ENCODE measurements around the gene ATAT1. TPM values are rescaled to one million over a fixed set of nuclear protein-coding genes. Genes with fewer than 3 reads are reported as not detected.

Gene ATAT1
- total RNA-seq, 1 experiment from 2014 or later, result 6.1 TPM

DNA sequence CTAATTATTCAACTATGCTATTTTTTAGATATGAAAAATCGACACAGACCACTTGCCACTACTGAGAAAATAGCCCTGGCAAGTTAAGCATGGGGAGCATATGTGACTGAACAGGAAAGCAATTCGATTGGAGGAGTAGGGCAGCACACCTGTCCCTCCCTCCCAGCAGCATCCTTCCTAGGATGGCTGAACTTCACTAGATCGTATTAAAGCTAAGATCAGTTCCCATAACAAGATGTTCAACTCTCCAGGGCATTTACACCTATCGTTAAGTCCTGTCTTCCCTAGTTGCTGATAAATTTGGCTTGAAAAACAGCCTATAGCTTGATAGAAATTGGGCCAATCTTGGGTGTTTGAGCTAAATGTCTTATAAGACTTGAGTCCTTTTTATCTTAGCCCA is 16.6 kb upstream of the ATAT1 start:
- no peak overlapping the region for H2AFZ ChIP-seq (ENCODE audit: low read length)
- intact Hi-C loops (cut with micrococcal nuclease), result no loop called here
- no TSS peak for BruUV-seq (replicated peaks)
- no peak overlapping the region for H3K27ac ChIP-seq (ENCODE audit: low read length)
- H3K79me2 ChIP-seq (ENCODE audit: low read length), result peaks cover 40% of the 10 kb centered on the region
- ChIA-PET CTCF (interaction anchor here (0.5 to 0.6 kb wide), 2 partner anchors 12 to 284 kb away, joined by 3 read pairs; no protein-coding TSS in a partner anchor), POLR2A (ENCODE audit: unreplicated experiment) (interaction anchor here (0.6 kb wide), 1 partner anchor 16 kb away, joined by 3 read pairs; no protein-coding TSS in a partner anchor)
- H3K9me2 ChIP-seq (replicated peaks; ENCODE audit: low read length), result no peaks in the 10 kb centered on the region
- TF ChIP-seq EZH2phosphoT487 (IDR thresholded peaks at IDR 0.05; ENCODE audit: borderline replicate concordance, low read length) (no peak), EZH2 (IDR thresholded peaks at IDR 0.05; ENCODE audit: low read length, unreplicated experiment) (no peak)
- TF ChIP-seq, protein P1, sequence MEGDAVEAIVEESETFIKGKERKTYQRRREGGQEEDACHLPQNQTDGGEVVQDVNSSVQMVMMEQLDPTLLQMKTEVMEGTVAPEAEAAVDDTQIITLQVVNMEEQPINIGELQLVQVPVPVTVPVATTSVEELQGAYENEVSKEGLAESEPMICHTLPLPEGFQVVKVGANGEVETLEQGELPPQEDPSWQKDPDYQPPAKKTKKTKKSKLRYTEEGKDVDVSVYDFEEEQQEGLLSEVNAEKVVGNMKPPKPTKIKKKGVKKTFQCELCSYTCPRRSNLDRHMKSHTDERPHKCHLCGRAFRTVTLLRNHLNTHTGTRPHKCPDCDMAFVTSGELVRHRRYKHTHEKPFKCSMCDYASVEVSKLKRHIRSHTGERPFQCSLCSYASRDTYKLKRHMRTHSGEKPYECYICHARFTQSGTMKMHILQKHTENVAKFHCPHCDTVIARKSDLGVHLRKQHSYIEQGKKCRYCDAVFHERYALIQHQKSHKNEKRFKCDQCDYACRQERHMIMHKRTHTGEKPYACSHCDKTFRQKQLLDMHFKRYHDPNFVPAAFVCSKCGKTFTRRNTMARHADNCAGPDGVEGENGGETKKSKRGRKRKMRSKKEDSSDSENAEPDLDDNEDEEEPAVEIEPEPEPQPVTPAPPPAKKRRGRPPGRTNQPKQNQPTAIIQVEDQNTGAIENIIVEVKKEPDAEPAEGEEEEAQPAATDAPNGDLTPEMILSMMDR (conservative IDR thresholded peaks at IDR 0.05; ENCODE audit: low read depth, low read length), result no peak
- H3K27me3 ChIP-seq (ENCODE audit: low read length), result no peaks in the 10 kb centered on the region
- H3F3A ChIP-seq (ENCODE audit: low read length, unreplicated experiment), result peaks cover 11% of the 10 kb centered on the region
- peaks cover 49% of the 10 kb centered on the region for H3K36me3 ChIP-seq (ENCODE audit: low read depth, low read length)
- peaks cover 23% of the 10 kb centered on the region for H3K4me1 ChIP-seq (ENCODE audit: insufficient read depth, low read length)
- peaks cover 33% of the 10 kb centered on the region for H4K20me1 ChIP-seq (ENCODE audit: low read length)
- H3K9me3 ChIP-seq (ENCODE audit: low read length), result no peaks in the 10 kb centered on the region
- H3K4me3 ChIP-seq (ENCODE audit: low read length), result no peak overlapping the region
- no peak for ATAC-seq
- H3K9ac ChIP-seq (ENCODE audit: low read length), result no peak overlapping the region
- DNase-seq, result no peak
- H3K4me2 ChIP-seq (ENCODE audit: low read length), result no peak overlapping the region

DNA sequence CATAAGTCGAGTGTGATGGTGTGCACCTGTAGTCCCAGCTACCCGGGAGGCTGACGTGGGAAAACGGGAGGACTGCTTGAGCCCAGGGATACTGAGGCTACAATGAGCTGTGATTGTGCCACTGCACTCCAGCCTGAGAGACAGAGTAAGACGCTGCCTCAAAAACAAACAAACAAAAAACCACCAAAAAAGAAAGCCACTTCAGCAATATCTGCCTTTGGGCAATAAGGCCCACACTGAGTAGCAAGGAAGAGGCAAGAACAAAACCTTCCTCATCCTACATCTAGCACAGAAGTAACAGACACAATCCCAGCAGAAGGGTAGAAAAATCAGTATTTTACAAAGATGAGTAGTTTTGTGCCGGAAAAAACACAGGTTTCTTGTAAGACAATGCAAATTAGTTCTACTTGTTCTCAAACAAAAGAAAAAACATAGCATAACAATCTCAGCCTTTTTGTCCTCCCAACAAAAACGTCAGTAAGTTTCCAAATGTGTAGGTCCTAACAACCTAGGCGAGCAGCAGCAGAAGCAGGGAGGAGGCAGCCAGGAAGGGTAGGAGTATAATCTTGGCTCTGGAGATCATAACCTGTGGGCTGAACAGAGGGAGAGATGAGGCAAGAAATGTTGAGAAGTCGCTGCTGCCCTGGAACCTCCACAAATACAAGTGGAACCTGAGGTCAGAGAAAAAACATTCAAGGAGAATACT is 15.4 kb upstream of the ATAT1 start:
- TF ChIP-seq, protein P1 (conservative IDR thresholded peaks at IDR 0.05; ENCODE audit: low read depth, low read length), result no peak
- TF ChIP-seq EZH2phosphoT487 (IDR thresholded peaks at IDR 0.05; ENCODE audit: borderline replicate concordance, low read length) (no peak), EZH2 (IDR thresholded peaks at IDR 0.05; ENCODE audit: low read length, unreplicated experiment) (no peak)
- H3K36me3 ChIP-seq (ENCODE audit: low read depth, low read length), result peaks cover 44% of the 10 kb centered on the region
- no peaks in the 10 kb centered on the region for H3K9me2 ChIP-seq (replicated peaks; ENCODE audit: low read length)
- H3K9me3 ChIP-seq (ENCODE audit: low read length), result no peaks in the 10 kb centered on the region
- peaks cover 51% of the 10 kb centered on the region for H3K79me2 ChIP-seq (ENCODE audit: low read length)
- H3K27ac ChIP-seq (ENCODE audit: low read length), result no peak overlapping the region
- H3K27me3 ChIP-seq (ENCODE audit: low read length), result no peaks in the 10 kb centered on the region
- DNase-seq (no peak), ATAC-seq (no peak)
- no peak overlapping the region for H3K4me3 ChIP-seq (ENCODE audit: low read length)
- H3K4me1 ChIP-seq (ENCODE audit: insufficient read depth, low read length), result peaks cover 28% of the 10 kb centered on the region
- no peak overlapping the region for H3K9ac ChIP-seq (ENCODE audit: low read length)
- peaks cover 38% of the 10 kb centered on the region for H4K20me1 ChIP-seq (ENCODE audit: low read length)
- H3K4me2 ChIP-seq (ENCODE audit: low read length), result no peak overlapping the region
- peaks cover 24% of the 10 kb centered on the region for H3F3A ChIP-seq (ENCODE audit: low read length, unreplicated experiment)
- POLR2A ChIA-PET (ENCODE audit: unreplicated experiment), result interaction anchor here (0.6 kb wide), 1 partner anchor 11 kb away, joined by 7 read pairs; no protein-coding TSS in a partner anchor
- no TSS peak for BruUV-seq (replicated peaks)
- intact Hi-C loops (cut with micrococcal nuclease), result no loop called here
- H2AFZ ChIP-seq (ENCODE audit: low read length), result no peak overlapping the region
- CTCF ChIA-PET, result interaction anchor here (0.6 to 1.9 kb wide), 3 partner anchors 12 to 119 kb away, joined by 4 to 6 read pairs (median 5); no protein-coding TSS in a partner anchor

DNA sequence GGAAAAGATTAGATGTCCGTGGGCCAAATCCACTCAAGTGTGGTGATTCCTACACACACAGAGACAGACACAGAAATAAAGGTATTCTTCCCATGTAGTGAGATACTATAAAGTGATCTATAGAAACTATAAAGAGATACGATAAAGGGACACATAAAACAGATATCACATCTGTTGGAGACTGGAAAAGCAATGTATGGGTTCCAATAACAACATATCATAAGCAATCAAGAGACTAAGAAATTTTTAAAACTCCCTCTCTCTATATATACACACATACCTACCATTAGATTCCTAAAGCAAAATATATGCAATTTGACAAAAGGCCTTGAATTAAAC is 14.8 kb upstream of the ATAT1 start:
- intact Hi-C loops (cut with micrococcal nuclease), result no loop called here
- H3K36me3 ChIP-seq (ENCODE audit: low read depth, low read length), result peaks cover 44% of the 10 kb centered on the region
- H3K9me2 ChIP-seq (replicated peaks; ENCODE audit: low read length), result no peaks in the 10 kb centered on the region
- ChIA-PET POLR2A (ENCODE audit: unreplicated experiment) (interaction anchor here (0.6 to 0.7 kb wide), 2 partner anchors 11 kb away, joined by 3 to 7 read pairs; no protein-coding TSS in a partner anchor), CTCF (interaction anchor here (0.6 to 1.9 kb wide), 3 partner anchors 12 to 119 kb away, joined by 4 to 6 read pairs (median 5); no protein-coding TSS in a partner anchor)
- peaks cover 57% of the 10 kb centered on the region for H3K79me2 ChIP-seq (ENCODE audit: low read length)
- no peak overlapping the region for H3K9ac ChIP-seq (ENCODE audit: low read length)
- H3F3A ChIP-seq (ENCODE audit: low read length, unreplicated experiment), result peaks cover 27% of the 10 kb centered on the region
- H3K4me2 ChIP-seq (ENCODE audit: low read length), result no peak overlapping the region
- ATAC-seq, result no peak
- H3K9me3 ChIP-seq (ENCODE audit: low read length), result no peaks in the 10 kb centered on the region
- H4K20me1 ChIP-seq (ENCODE audit: low read length), result peaks cover 42% of the 10 kb centered on the region
- H3K27ac ChIP-seq (ENCODE audit: low read length), result no peak overlapping the region
- no peaks in the 10 kb centered on the region for H3K27me3 ChIP-seq (ENCODE audit: low read length)
- no peak for TF ChIP-seq EZH2 (IDR thresholded peaks at IDR 0.05; ENCODE audit: low read length, unreplicated experiment)
- TF ChIP-seq, protein P1 (conservative IDR thresholded peaks at IDR 0.05; ENCODE audit: low read depth, low read length), result no peak
- TF ChIP-seq EZH2phosphoT487 (IDR thresholded peaks at IDR 0.05; ENCODE audit: borderline replicate concordance, low read length), result no peak
- H2AFZ ChIP-seq (ENCODE audit: low read length), result no peak overlapping the region
- DNase-seq, result no peak
- peaks cover 30% of the 10 kb centered on the region for H3K4me1 ChIP-seq (ENCODE audit: insufficient read depth, low read length)
- no TSS peak for BruUV-seq (replicated peaks)
- H3K4me3 ChIP-seq (ENCODE audit: low read length), result no peak overlapping the region
